Endodermal cell (in vitro differentiated cells): ENCODE results near the gene ADARB1. TPM values are rescaled to one million over a fixed set of nuclear protein-coding genes. Genes with fewer than 3 reads are reported as not detected.

Experiments used
- DNase-seq: peaks from one replicate; pipeline ENCODE4 v3.0.0-alpha.2; 2017
- H3K27ac ChIP-seq: 2 replicates; pipeline ENCODE4 v1.5.1; 2013; ENCODE audit warnings: mild to moderate bottlenecking, low read depth, low read length, moderate library complexity
- H3K27me3 ChIP-seq: 2 replicates; pipeline ENCODE4 v1.6.1; 2013; ENCODE audit warnings: mild to moderate bottlenecking, low read length, moderate library complexity; ENCODE audit not compliant: insufficient read depth, control insufficient read depth, poor library complexity, severe bottlenecking
- H3K36me3 ChIP-seq: 2 replicates; pipeline ENCODE4 v1.7.0; 2013; ENCODE audit warnings: mild to moderate bottlenecking, low read length, moderate library complexity; ENCODE audit not compliant: control insufficient read depth, insufficient read depth
- H3K4me1 ChIP-seq: one replicate; pipeline ENCODE4 v1.7.0; 2013; ENCODE audit warnings: low read length; ENCODE audit not compliant: control insufficient read depth, insufficient read depth
- H3K4me3 ChIP-seq: 2 replicates; pipeline ENCODE4 v1.5.1; 2013; ENCODE audit warnings: mild to moderate bottlenecking, low read length, moderate library complexity
- H3K9ac ChIP-seq: 2 replicates; pipeline ENCODE4 v1.6.1; 2013; ENCODE audit warnings: mild to moderate bottlenecking, low read length, moderate library complexity; ENCODE audit not compliant: poor library complexity, severe bottlenecking; ENCODE audit errors: extremely low read depth
- H3K9me3 ChIP-seq: 2 replicates; pipeline ENCODE4 v1.6.1; 2013; ENCODE audit warnings: mild to moderate bottlenecking, low read length, moderate library complexity; ENCODE audit not compliant: control insufficient read depth
- H3K27ac Mint-ChIP-seq: 2 replicates; pipeline ENCODE4 v1.8.0; 2020; ENCODE audit warnings: mixed read lengths
- H3K27me3 Mint-ChIP-seq: 2 replicates; pipeline ENCODE4 v1.8.0; 2021; ENCODE audit warnings: mild to moderate bottlenecking, mixed read lengths; ENCODE audit not compliant: insufficient read depth
- H3K36me3 Mint-ChIP-seq: 2 replicates; pipeline ENCODE4 v1.8.0; 2020; ENCODE audit warnings: low read depth, mixed read lengths
- H3K4me1 Mint-ChIP-seq: 2 replicates; pipeline ENCODE4 v1.8.0; 2020; ENCODE audit warnings: mixed read lengths
- H3K4me3 Mint-ChIP-seq: 2 replicates; pipeline ENCODE4 v1.8.0; 2020; ENCODE audit warnings: mild to moderate bottlenecking, moderate library complexity, mixed read lengths
- H3K9me3 Mint-ChIP-seq: 2 replicates; pipeline ENCODE4 v1.8.0; 2020; ENCODE audit warnings: mild to moderate bottlenecking, mixed read lengths
- CTCF ChIP-seq: fragments of 200-600 bp; sonication (generic); conservative IDR thresholded peaks from 2 replicates; pipeline ENCODE4 v1.5.0; 2021; ENCODE audit warnings: antibody characterized with exemption, mild to moderate bottlenecking
- WGBS, 2 experiments: methylation state at CpG; one replicate each; pipeline versions ENCODE4 v1.1.5 to v1.1.7; 2013; ENCODE audit warnings: missing lambda C conversion rate in 2 of 2, mixed read lengths in 1 of 2; ENCODE audit not compliant: insufficient coverage in 1 of 2, insufficient read length in 1 of 2; 5-methylcytosine and 5-hydroxymethylcytosine counted together
- total RNA-seq, 2 donors: library from RNA; stranded (reverse); fragmentation: NEBNext Ultra II Directional in 1 of 2; extraction: Animal tissue kit (Norgen Biotek cat#: 25700) in 1 of 2; gene quantifications; 2 replicates in 1 of 2; 3 replicates in 1 of 2; pipeline ENCODE4 v1.2.1, GENCODE V29; 2021

The ADARB1 gene
- total RNA-seq, 2 donors from 2014 or later: 11.5 to 20.1 TPM

GRCh38 chr21:45154511-45155508, 80.4 kb downstream of the ADARB1 start:
- Histone ChIP-seq H3K4me3 (no peak overlapping the region), H3K9me3 (no peaks in the 10 kb centered on the region), H3K36me3 (no peaks in the 10 kb centered on the region), H3K27me3 (no peaks in the 10 kb centered on the region), H3K4me1 (no peaks in the 10 kb centered on the region), H3K9ac (no peak overlapping the region), H3K27ac (peak overlapping the region; percentile 88)
- H3K4me1 Mint-ChIP-seq: no peaks in the 10 kb centered on the region
- H3K27me3 Mint-ChIP-seq: no peaks in the 10 kb centered on the region
- no peak overlapping the region for H3K27ac Mint-ChIP-seq
- no peaks in the 10 kb centered on the region for H3K9me3 Mint-ChIP-seq
- H3K36me3 Mint-ChIP-seq: no peaks in the 10 kb centered on the region
- H3K4me3 Mint-ChIP-seq: no peak overlapping the region
- TF ChIP-seq CTCF: no peak
- peak; percentile 74 for DNase-seq
- WGBS, 2 experiments: 85 to 92% methylated on average over 7 to 9 of the region's 9 CpGs

- H3K27me3 Mint-ChIP-seq: no peaks in the 10 kb centered on the region
- Histone ChIP-seq H3K9me3 (no peaks in the 10 kb centered on the region), H3K27me3 (no peaks in the 10 kb centered on the region), H3K4me1 (no peaks in the 10 kb centered on the region), H3K27ac (no peak overlapping the region), H3K4me3 (no peak overlapping the region), H3K36me3 (no peaks in the 10 kb centered on the region), H3K9ac (no peak overlapping the region)
- TF ChIP-seq CTCF: no peak
- H3K4me1 Mint-ChIP-seq: peaks cover 1% of the 10 kb centered on the region
- H3K4me3 Mint-ChIP-seq: no peak overlapping the region
- DNase-seq: peak; percentile 20
- H3K9me3 Mint-ChIP-seq: no peaks in the 10 kb centered on the region
- H3K27ac Mint-ChIP-seq: no peak overlapping the region
- no peaks in the 10 kb centered on the region for H3K36me3 Mint-ChIP-seq
These were observed 81.5 kb downstream of the ADARB1 start for GRCh38 chr21:45155910-45156309.

GRCh38 chr21:45156459-45156858, 82.1 kb downstream of the ADARB1 start:
- H3K9me3 Mint-ChIP-seq: no peaks in the 10 kb centered on the region
- H3K27ac Mint-ChIP-seq: no peak overlapping the region
- WGBS, 2 experiments: 87% methylated on average over 2 of the region's 3 CpGs; no CpG with 5 or more reads in 1 of the 2 experiments
- DNase-seq: peak; percentile 16
- H3K9me3 ChIP-seq: no peaks in the 10 kb centered on the region
- H3K4me3 ChIP-seq: no peak overlapping the region
- no peaks in the 10 kb centered on the region for H3K4me1 ChIP-seq
- H3K27me3 ChIP-seq: no peaks in the 10 kb centered on the region
- H3K4me1 Mint-ChIP-seq: peaks cover 2% of the 10 kb centered on the region
- no peak overlapping the region for H3K27ac ChIP-seq
- no peak overlapping the region for H3K9ac ChIP-seq
- H3K4me3 Mint-ChIP-seq: no peak overlapping the region
- H3K27me3 Mint-ChIP-seq: no peaks in the 10 kb centered on the region
- no peaks in the 10 kb centered on the region for H3K36me3 Mint-ChIP-seq
- TF ChIP-seq CTCF: no peak
- H3K36me3 ChIP-seq: no peaks in the 10 kb centered on the region
